Eye (tissue), 1 donor: ENCODE measurements around the gene GJC3.
"Not testable (repeated sequence)": the region's sequence is repeated elsewhere in the genome, so short reads cannot be mapped to it uniquely, and the experiment has no call there.

Source experiments
- DNase-seq: peaks from one replicate; pipeline ENCODE4 v3.0.0-alpha.2; 2015

GJC3 gene

GRCh38 chr7:99928188-99928587 lies 1.2 kb downstream of the GJC3 start:
- no peak for DNase-seq

GRCh38 chr7:99927536-99927935 lies 1.9 kb downstream of the GJC3 start:
- no peak for DNase-seq

- no peak for DNase-seq
Measured at GRCh38 chr7:99926321-99926720, 3.1 kb downstream of the GJC3 start.

- no peak for DNase-seq
Measured at GRCh38 chr7:99923200-99923599, 6.2 kb downstream of the GJC3 start.

GRCh38 chr7:99920149-99920548 lies 9.3 kb downstream of the GJC3 start:
- DNase-seq, result peak; percentile 22

GRCh38 chr7:99919814-99920112 lies 9.7 kb downstream of the GJC3 start:
- DNase-seq, result no peak

GRCh38 chr7:99918959-99919813 lies 10.2 kb downstream of the GJC3 start, which contains the start of gene TRIM4:
TSS of gene TRIM4 (minus strand) at chr7:99919530. CDS start at chr7:99919401, 129 bp downstream.
- DNase-seq, result peak; percentile 93

GRCh38 chr7:99910976-99911375 lies 18.4 kb downstream of the GJC3 start:
- DNase-seq, result no peak

- DNase-seq, result no peak
Measured at GRCh38 chr7:99901581-99901980, 27.8 kb downstream of the GJC3 start.

GRCh38 chr7:99899830-99900519 lies 29.4 kb downstream of the GJC3 start:
- no peak for DNase-seq

- DNase-seq, result peak; percentile 29
Measured at GRCh38 chr7:99898836-99899235, 30.6 kb downstream of the GJC3 start.

- no peak for DNase-seq
Measured at GRCh38 chr7:99898023-99898357, 31.4 kb downstream of the GJC3 start.

GRCh38 chr7:99897322-99898022 lies 31.9 kb downstream of the GJC3 start:
- no peak for DNase-seq

GRCh38 chr7:99894738-99895137 lies 34.7 kb downstream of the GJC3 start:
- DNase-seq, result no peak

GRCh38 chr7:99893280-99893679 lies 36.1 kb downstream of the GJC3 start:
- no peak for DNase-seq

- not testable (repeated sequence) for DNase-seq
Measured at GRCh38 chr7:99890348-99890747, 39.1 kb downstream of the GJC3 start.

GRCh38 chr7:99888366-99888765 lies 41.1 kb downstream of the GJC3 start:
- DNase-seq, result not testable (repeated sequence)

- DNase-seq, result peak; percentile 41
Measured at GRCh38 chr7:99881370-99881769, 48.0 kb downstream of the GJC3 start.

GRCh38 chr7:99876933-99877332 lies 52.5 kb downstream of the GJC3 start, which contains the start of gene OR2AE1:
TSS of gene OR2AE1 (minus strand) at chr7:99877033. CDS start at chr7:99877033, 0 bp downstream.
- no peak for DNase-seq

- DNase-seq, result no peak
Measured at GRCh38 chr7:99876491-99876890, 52.9 kb downstream of the GJC3 start.
